ENCODE results near the gene E2F6. TPM values are rescaled to one million over a fixed set of nuclear protein-coding genes. Genes with fewer than 3 reads are reported as not detected.

Gene E2F6
- total and polyA plus RNA-seq, 2 donors from 2014 or later, result 7.8 to 12.7 TPM

DNA sequence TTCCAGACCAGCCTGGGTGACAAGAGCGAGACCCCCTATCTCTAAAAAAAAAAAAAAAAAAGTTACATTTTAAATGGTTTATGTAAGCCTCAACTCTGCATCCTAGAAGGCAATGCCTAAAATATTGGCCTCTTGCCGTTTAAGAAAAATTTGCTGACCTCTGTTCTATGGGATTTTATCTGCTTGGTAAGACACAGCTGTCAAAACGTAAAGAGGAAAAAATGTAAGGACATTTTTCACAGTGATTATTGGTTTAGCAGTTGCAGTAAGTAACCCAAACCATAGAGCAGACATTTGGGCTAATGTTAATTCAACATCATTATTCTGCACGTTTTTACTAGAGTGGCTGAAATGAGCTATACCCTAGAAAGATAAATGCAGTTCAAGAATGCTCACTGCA lies 14.4 kb upstream of the E2F6 start:
- Histone ChIP-seq H3K36me3 (ENCODE audit: control insufficient read depth in 2 of 3, insufficient read depth in 3 of 3, low read length in 3 of 3) (no peaks in the 10 kb centered on the region), H3K27ac (ENCODE audit: low read depth in 2 of 2, low read length in 2 of 2) (no peak overlapping the region), H3K9me3 (ENCODE audit: control insufficient read depth in 2 of 3, insufficient read depth in 1 of 3, low read length in 3 of 3) (no peaks in the 10 kb centered on the region), H3K4me3 (ENCODE audit: low read length in 3 of 3) (no peak overlapping the region), H3K4me1 (ENCODE audit: control insufficient read depth in 2 of 3, insufficient read depth in 2 of 3, low read depth in 1 of 3, low read length in 3 of 3) (peaks cover 0 to 6% (median 3%) of the 10 kb centered on the region in 3 donors), H3K9ac (ENCODE audit: low read length in 3 of 3) (no peak overlapping the region), H3K27me3 (ENCODE audit: control insufficient read depth, insufficient read depth, low read length) (no peaks in the 10 kb centered on the region)
- FAIRE-seq (no peak), DNase-seq (peak in 1 of 5 donors; percentile 18)
- TF ChIP-seq, protein P1, sequence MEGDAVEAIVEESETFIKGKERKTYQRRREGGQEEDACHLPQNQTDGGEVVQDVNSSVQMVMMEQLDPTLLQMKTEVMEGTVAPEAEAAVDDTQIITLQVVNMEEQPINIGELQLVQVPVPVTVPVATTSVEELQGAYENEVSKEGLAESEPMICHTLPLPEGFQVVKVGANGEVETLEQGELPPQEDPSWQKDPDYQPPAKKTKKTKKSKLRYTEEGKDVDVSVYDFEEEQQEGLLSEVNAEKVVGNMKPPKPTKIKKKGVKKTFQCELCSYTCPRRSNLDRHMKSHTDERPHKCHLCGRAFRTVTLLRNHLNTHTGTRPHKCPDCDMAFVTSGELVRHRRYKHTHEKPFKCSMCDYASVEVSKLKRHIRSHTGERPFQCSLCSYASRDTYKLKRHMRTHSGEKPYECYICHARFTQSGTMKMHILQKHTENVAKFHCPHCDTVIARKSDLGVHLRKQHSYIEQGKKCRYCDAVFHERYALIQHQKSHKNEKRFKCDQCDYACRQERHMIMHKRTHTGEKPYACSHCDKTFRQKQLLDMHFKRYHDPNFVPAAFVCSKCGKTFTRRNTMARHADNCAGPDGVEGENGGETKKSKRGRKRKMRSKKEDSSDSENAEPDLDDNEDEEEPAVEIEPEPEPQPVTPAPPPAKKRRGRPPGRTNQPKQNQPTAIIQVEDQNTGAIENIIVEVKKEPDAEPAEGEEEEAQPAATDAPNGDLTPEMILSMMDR (IDR thresholded peaks at IDR 0.05; ENCODE audit: borderline replicate concordance, extremely low read depth, insufficient read depth), result no peak
- intact Hi-C loops (cut with DNase I), result loop anchor here (5.0 kb wide), 1 partner anchor 102 kb away; no protein-coding TSS in a partner anchor

DNA sequence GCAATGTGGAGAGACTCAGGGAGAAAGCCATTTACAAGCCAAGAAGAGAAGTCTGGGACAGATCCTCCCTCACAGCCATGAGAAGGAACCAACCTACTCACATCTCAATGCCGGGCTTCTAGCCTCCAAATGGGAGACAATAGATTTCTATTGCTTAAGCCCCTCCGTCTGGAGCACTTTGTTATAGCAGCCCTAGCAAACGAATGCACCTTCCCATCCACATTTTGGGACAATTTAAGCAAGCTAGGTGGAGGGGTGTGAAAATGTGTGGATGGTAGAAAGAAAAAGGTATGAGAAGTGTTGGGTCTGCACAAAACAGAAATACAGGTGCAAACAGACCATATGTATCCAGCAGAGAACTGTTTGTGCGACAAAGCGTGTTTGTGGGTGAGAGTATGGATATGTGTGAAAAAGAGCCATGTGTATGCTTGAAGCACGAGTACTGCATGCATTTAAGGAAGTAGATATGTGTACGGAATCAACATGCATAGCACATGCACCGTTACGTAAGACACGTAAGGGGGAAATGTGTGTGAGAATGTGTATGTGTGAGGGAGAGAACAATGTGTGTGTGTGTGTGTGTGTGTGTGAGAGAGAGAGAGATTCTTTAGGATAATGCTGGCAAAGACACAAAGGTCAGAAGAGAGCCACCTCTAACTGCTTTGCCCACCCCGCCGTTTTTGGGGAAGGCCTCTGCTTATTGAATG lies 13.1 kb upstream of the E2F6 start:
- no peak overlapping the region for H3K4me3 ChIP-seq (ENCODE audit: low read length in 3 of 3)
- peaks cover 0 to 6% (median 3%) of the 10 kb centered on the region in 3 donors for H3K4me1 ChIP-seq (ENCODE audit: control insufficient read depth in 2 of 3, insufficient read depth in 2 of 3, low read depth in 1 of 3, low read length in 3 of 3)
- no peaks in the 10 kb centered on the region for H3K36me3 ChIP-seq (ENCODE audit: control insufficient read depth in 2 of 3, insufficient read depth in 3 of 3, low read length in 3 of 3)
- DNase-seq (no peak), FAIRE-seq (no peak)
- TF ChIP-seq, protein P1 (IDR thresholded peaks at IDR 0.05; ENCODE audit: borderline replicate concordance, extremely low read depth, insufficient read depth), result no peak
- no peak overlapping the region for H3K9ac ChIP-seq (ENCODE audit: low read length in 3 of 3)
- no peaks in the 10 kb centered on the region for H3K27me3 ChIP-seq (ENCODE audit: control insufficient read depth, insufficient read depth, low read length)
- intact Hi-C loops (cut with DNase I), result loop anchor here (10.0 kb wide), 1 partner anchor 306 kb away; no protein-coding TSS in a partner anchor
- H3K27ac ChIP-seq (ENCODE audit: low read depth in 2 of 2, low read length in 2 of 2), result no peak overlapping the region
- H3K9me3 ChIP-seq (ENCODE audit: control insufficient read depth in 2 of 3, insufficient read depth in 1 of 3, low read length in 3 of 3), result no peaks in the 10 kb centered on the region

DNA sequence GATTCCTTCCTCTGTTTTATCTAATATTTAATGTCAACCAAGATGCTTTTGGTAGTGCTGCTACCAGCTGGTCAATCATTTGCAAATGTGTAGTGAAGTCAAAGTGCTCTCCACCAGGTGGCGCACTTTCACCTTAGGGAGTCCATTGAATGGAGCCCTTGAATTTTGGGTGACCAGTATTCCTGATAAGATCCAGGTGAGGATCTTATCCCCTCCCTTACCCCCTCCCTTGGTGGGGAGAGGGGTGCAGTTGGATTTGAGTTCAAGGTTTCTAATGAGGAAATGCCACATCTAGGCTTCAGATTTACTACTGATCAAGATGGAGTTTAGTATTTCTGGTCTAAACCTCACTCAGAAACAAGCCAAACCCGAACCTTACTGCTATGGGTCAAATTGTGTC lies 12.0 kb upstream of the E2F6 start:
- intact Hi-C loops (cut with DNase I), result loop anchor here (10.0 kb wide), 1 partner anchor 307 kb away; no protein-coding TSS in a partner anchor
- no peaks in the 10 kb centered on the region for H3K36me3 ChIP-seq (ENCODE audit: control insufficient read depth in 2 of 3, insufficient read depth in 3 of 3, low read length in 3 of 3)
- peak; percentile 87 to 96 (median 88) for DNase-seq
- FAIRE-seq, result peak; percentile 66
- H3K4me1 ChIP-seq (ENCODE audit: control insufficient read depth in 2 of 3, insufficient read depth in 2 of 3, low read depth in 1 of 3, low read length in 3 of 3), result peaks cover 0 to under 1% (median 0%) of the 10 kb centered on the region in 3 donors
- TF ChIP-seq, protein P1 (IDR thresholded peaks at IDR 0.05; ENCODE audit: borderline replicate concordance, extremely low read depth, insufficient read depth), result peak; percentile 92
- H3K9me3 ChIP-seq (ENCODE audit: control insufficient read depth in 2 of 3, insufficient read depth in 1 of 3, low read length in 3 of 3), result no peaks in the 10 kb centered on the region
- H3K27me3 ChIP-seq (ENCODE audit: control insufficient read depth, insufficient read depth, low read length), result no peaks in the 10 kb centered on the region
- no peak overlapping the region for H3K27ac ChIP-seq (ENCODE audit: low read depth in 2 of 2, low read length in 2 of 2)
- no peak overlapping the region for H3K9ac ChIP-seq (ENCODE audit: low read length in 3 of 3)
- no peak overlapping the region for H3K4me3 ChIP-seq (ENCODE audit: low read length in 3 of 3)
